ENCODE results near the gene RCCD1. TPM values are rescaled to one million over a fixed set of nuclear protein-coding genes. Genes with fewer than 3 reads are reported as not detected.

Gene RCCD1
- total RNA-seq, 1 donor from 2014 or later: 23.0 TPM

GRCh38 chr15:90934256-90934948 lies 20.3 kb upstream of the RCCD1 start:
- DNase-seq (ENCODE audit: low spot score, unreplicated experiment): peak; percentile 77
- Mint-ChIP-seq H3K4me1 (ENCODE audit: low read depth) (peaks cover 14% of the 10 kb centered on the region), H3K27me3 (no peaks in the 10 kb centered on the region), H3K27ac (peak overlapping the region; percentile 94), H3K36me3 (ENCODE audit: insufficient read depth) (peaks cover 5% of the 10 kb centered on the region), H3K9me3 (ENCODE audit: low read depth) (no peaks in the 10 kb centered on the region), H3K4me3 (ENCODE audit: low read depth) (peak overlapping the region; percentile 89)
- TF ChIP-seq, protein P1, sequence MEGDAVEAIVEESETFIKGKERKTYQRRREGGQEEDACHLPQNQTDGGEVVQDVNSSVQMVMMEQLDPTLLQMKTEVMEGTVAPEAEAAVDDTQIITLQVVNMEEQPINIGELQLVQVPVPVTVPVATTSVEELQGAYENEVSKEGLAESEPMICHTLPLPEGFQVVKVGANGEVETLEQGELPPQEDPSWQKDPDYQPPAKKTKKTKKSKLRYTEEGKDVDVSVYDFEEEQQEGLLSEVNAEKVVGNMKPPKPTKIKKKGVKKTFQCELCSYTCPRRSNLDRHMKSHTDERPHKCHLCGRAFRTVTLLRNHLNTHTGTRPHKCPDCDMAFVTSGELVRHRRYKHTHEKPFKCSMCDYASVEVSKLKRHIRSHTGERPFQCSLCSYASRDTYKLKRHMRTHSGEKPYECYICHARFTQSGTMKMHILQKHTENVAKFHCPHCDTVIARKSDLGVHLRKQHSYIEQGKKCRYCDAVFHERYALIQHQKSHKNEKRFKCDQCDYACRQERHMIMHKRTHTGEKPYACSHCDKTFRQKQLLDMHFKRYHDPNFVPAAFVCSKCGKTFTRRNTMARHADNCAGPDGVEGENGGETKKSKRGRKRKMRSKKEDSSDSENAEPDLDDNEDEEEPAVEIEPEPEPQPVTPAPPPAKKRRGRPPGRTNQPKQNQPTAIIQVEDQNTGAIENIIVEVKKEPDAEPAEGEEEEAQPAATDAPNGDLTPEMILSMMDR (IDR thresholded peaks at IDR 0.05; ENCODE audit: unreplicated experiment): peak; percentile 87

GRCh38 chr15:90934949-90935751 lies 19.5 kb upstream of the RCCD1 start, which contains the start of gene UNC45A:
UNC45A (plus strand) TSS chr15:90935285; CDS start chr15:90935325, 40 bp downstream.
- Mint-ChIP-seq H3K4me1 (ENCODE audit: low read depth) (peaks cover 14% of the 10 kb centered on the region), H3K27ac (peak within 1 kb of the TSS; percentile 94), H3K9me3 (ENCODE audit: low read depth) (no peaks in the 10 kb centered on the region), H3K4me3 (ENCODE audit: low read depth) (peak within 1 kb of the TSS; percentile 89), H3K27me3 (no peaks in the 10 kb centered on the region), H3K36me3 (ENCODE audit: insufficient read depth) (peaks cover 8% of the 10 kb centered on the region)
- TF ChIP-seq, protein P1 (IDR thresholded peaks at IDR 0.05; ENCODE audit: unreplicated experiment): no peak
- peak; percentile 92 for DNase-seq (ENCODE audit: low spot score, unreplicated experiment)

- Mint-ChIP-seq H3K27me3 (no peaks in the 10 kb centered on the region), H3K9me3 (ENCODE audit: low read depth) (no peaks in the 10 kb centered on the region), H3K36me3 (ENCODE audit: insufficient read depth) (peaks cover 13% of the 10 kb centered on the region), H3K4me1 (ENCODE audit: low read depth) (peaks cover 12% of the 10 kb centered on the region), H3K4me3 (ENCODE audit: low read depth) (peak overlapping the region; percentile 89), H3K27ac (no peak overlapping the region)
- DNase-seq (ENCODE audit: low spot score, unreplicated experiment): no peak
- TF ChIP-seq, protein P1 (IDR thresholded peaks at IDR 0.05; ENCODE audit: unreplicated experiment): no peak
Measured at GRCh38 chr15:90936823-90937222, 17.9 kb upstream of the RCCD1 start.

GRCh38 chr15:90938261-90938660 lies 16.4 kb upstream of the RCCD1 start:
- Mint-ChIP-seq H3K4me1 (ENCODE audit: low read depth) (peaks cover 12% of the 10 kb centered on the region), H3K27ac (no peak overlapping the region), H3K4me3 (ENCODE audit: low read depth) (no peak overlapping the region), H3K9me3 (ENCODE audit: low read depth) (no peaks in the 10 kb centered on the region), H3K36me3 (ENCODE audit: insufficient read depth) (peaks cover 13% of the 10 kb centered on the region), H3K27me3 (no peaks in the 10 kb centered on the region)
- TF ChIP-seq, protein P1 (IDR thresholded peaks at IDR 0.05; ENCODE audit: unreplicated experiment): no peak
- no peak for DNase-seq (ENCODE audit: low spot score, unreplicated experiment)

DNA sequence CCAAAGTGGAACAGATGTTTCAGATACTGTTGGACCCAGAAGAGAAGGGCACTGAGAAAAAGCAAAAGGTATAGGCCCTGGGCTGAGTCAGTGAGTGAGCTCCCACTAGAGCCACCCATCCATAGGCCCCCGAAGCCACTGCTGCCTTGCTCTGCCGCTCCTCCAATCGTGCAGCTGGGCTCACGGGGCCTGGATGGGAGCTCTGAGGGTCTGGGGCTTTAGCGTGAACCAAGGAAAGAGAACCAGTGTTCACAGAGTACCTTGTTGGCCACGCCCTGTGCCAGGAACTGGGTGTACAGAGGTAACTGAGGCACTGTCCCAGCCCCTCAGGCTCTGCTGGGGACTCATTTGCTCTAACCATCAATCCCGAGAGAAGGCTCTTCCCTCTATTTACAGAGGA lies 14.9 kb upstream of the RCCD1 start:
- Mint-ChIP-seq H3K9me3 (ENCODE audit: low read depth) (no peaks in the 10 kb centered on the region), H3K27ac (no peak overlapping the region), H3K4me3 (ENCODE audit: low read depth) (no peak overlapping the region), H3K4me1 (ENCODE audit: low read depth) (peaks cover 7% of the 10 kb centered on the region), H3K27me3 (no peaks in the 10 kb centered on the region), H3K36me3 (ENCODE audit: insufficient read depth) (peaks cover 15% of the 10 kb centered on the region)
- DNase-seq (ENCODE audit: low spot score, unreplicated experiment): no peak
- TF ChIP-seq, protein P1 (IDR thresholded peaks at IDR 0.05; ENCODE audit: unreplicated experiment): no peak

Data from progenitor cell of endocrine pancreas (in vitro differentiated cells).